ENCODE data around the gene HDAC9. TPM values are rescaled to one million over a fixed set of nuclear protein-coding genes. Genes with fewer than 3 reads are reported as not detected.

HDAC9 gene
- total RNA-seq, 1 experiment from 2014 or later = 4.3 TPM

GRCh38 chr7:18637516-18637915, 142.0 kb downstream of the HDAC9 start:
- no peaks in the 10 kb centered on the region for H3K9me3 ChIP-seq (ENCODE audit: control insufficient read depth in 1 of 2, insufficient read depth in 1 of 2, low read depth in 1 of 2, low read length in 2 of 2)
- H2AFZ ChIP-seq (ENCODE audit: low read depth, low read length, poor library complexity, severe bottlenecking) = no peak overlapping the region
- ChIA-PET POLR2A (no interaction called here), CTCF (no interaction called here), RAD21 (ENCODE audit: low non-redundant PET in 1 of 2, low total read pairs in 2 of 2, uncharacterized antibody in 2 of 2, unreplicated experiment in 2 of 2) (no interaction called here)
- H3K9ac ChIP-seq (ENCODE audit: low read length) = no peak overlapping the region
- no peak overlapping the region for H3K4me3 ChIP-seq (replicated peaks in 1 of 2; ENCODE audit: low read depth in 1 of 2, low read length in 2 of 2)
- H3K9me2 ChIP-seq (ENCODE audit: insufficient read depth) = no peaks in the 10 kb centered on the region
- DNase-seq (ENCODE audit: low read depth, low spot score) = no peak
- no peaks in the 10 kb centered on the region for H3K36me3 ChIP-seq (ENCODE audit: control insufficient read depth in 1 of 2, insufficient read depth in 2 of 2, low read length in 2 of 2)
- H3K79me2 ChIP-seq (ENCODE audit: insufficient read depth, low read length) = no peaks in the 10 kb centered on the region
- H3K27me3 ChIP-seq (ENCODE audit: insufficient read depth, low read length) = no peaks in the 10 kb centered on the region
- TF ChIP-seq CTCF (IDR thresholded peaks at IDR 0.05 in 2 of 3, conservative IDR thresholded peaks at IDR 0.05 in 1 of 3; ENCODE audit: borderline replicate concordance in 1 of 3, insufficient read depth in 1 of 3, low read depth in 2 of 3, low read length in 2 of 3) (no peak), EZH2phosphoT487 (IDR thresholded peaks at IDR 0.05; ENCODE audit: borderline replicate concordance) (no peak), RAD21 (IDR thresholded peaks at IDR 0.05; ENCODE audit: low read depth) (no peak), EZH2 (IDR thresholded peaks at IDR 0.05) (no peak), ZNF274 (IDR thresholded peaks at IDR 0.05; ENCODE audit: low read depth, low read length) (no peak), ZFX (IDR thresholded peaks at IDR 0.05) (no peak), EGR1 (IDR thresholded peaks at IDR 0.05; ENCODE audit: low read depth) (no peak), SIN3A (IDR thresholded peaks at IDR 0.05; ENCODE audit: low read depth) (no peak), CEBPB (IDR thresholded peaks at IDR 0.05; ENCODE audit: low read depth) (no peak), SRF (IDR thresholded peaks at IDR 0.05; ENCODE audit: low read depth) (no peak), YY1 (IDR thresholded peaks at IDR 0.05; ENCODE audit: extremely low read depth, insufficient replicate concordance, low read depth, low read length) (no peak), CBX3 (IDR thresholded peaks at IDR 0.05; ENCODE audit: low read depth) (no peak), JUND (IDR thresholded peaks at IDR 0.05) (no peak)
- TF ChIP-seq, protein P1, sequence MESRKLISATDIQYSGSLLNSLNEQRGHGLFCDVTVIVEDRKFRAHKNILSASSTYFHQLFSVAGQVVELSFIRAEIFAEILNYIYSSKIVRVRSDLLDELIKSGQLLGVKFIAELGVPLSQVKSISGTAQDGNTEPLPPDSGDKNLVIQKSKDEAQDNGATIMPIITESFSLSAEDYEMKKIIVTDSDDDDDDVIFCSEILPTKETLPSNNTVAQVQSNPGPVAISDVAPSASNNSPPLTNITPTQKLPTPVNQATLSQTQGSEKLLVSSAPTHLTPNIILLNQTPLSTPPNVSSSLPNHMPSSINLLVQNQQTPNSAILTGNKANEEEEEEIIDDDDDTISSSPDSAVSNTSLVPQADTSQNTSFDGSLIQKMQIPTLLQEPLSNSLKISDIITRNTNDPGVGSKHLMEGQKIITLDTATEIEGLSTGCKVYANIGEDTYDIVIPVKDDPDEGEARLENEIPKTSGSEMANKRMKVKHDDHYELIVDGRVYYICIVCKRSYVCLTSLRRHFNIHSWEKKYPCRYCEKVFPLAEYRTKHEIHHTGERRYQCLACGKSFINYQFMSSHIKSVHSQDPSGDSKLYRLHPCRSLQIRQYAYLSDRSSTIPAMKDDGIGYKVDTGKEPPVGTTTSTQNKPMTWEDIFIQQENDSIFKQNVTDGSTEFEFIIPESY (IDR thresholded peaks at IDR 0.05; ENCODE audit: extremely low read depth, insufficient replicate concordance, low read length) = no peak
- TF ChIP-seq, protein P2, sequence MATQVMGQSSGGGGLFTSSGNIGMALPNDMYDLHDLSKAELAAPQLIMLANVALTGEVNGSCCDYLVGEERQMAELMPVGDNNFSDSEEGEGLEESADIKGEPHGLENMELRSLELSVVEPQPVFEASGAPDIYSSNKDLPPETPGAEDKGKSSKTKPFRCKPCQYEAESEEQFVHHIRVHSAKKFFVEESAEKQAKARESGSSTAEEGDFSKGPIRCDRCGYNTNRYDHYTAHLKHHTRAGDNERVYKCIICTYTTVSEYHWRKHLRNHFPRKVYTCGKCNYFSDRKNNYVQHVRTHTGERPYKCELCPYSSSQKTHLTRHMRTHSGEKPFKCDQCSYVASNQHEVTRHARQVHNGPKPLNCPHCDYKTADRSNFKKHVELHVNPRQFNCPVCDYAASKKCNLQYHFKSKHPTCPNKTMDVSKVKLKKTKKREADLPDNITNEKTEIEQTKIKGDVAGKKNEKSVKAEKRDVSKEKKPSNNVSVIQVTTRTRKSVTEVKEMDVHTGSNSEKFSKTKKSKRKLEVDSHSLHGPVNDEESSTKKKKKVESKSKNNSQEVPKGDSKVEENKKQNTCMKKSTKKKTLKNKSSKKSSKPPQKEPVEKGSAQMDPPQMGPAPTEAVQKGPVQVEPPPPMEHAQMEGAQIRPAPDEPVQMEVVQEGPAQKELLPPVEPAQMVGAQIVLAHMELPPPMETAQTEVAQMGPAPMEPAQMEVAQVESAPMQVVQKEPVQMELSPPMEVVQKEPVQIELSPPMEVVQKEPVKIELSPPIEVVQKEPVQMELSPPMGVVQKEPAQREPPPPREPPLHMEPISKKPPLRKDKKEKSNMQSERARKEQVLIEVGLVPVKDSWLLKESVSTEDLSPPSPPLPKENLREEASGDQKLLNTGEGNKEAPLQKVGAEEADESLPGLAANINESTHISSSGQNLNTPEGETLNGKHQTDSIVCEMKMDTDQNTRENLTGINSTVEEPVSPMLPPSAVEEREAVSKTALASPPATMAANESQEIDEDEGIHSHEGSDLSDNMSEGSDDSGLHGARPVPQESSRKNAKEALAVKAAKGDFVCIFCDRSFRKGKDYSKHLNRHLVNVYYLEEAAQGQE (IDR thresholded peaks at IDR 0.05; ENCODE audit: low read depth) = no peak
- no peaks in the 10 kb centered on the region for H4K20me1 ChIP-seq (ENCODE audit: insufficient read depth)
- no TSS peak for BruUV-seq (replicated peaks)
- no peaks in the 10 kb centered on the region for H3K4me1 ChIP-seq (ENCODE audit: control insufficient read depth in 1 of 2, insufficient read depth in 2 of 2, low read length in 2 of 2)
- no peak overlapping the region for H3K4me2 ChIP-seq (ENCODE audit: low read length)
- H3K27ac ChIP-seq (ENCODE audit: low read depth, low read length) = no peak overlapping the region
- intact Hi-C loops (cut with micrococcal nuclease) = no loop called here
- no peak for ATAC-seq
